RPMI8226 (cell line): ENCODE data around the gene NAIF1.
"Not testable (repeated sequence)": the region's sequence is repeated elsewhere in the genome, so short reads cannot be mapped to it uniquely, and the experiment has no call there.

Experiments
- DNase-seq: peaks from one replicate; pipeline ENCODE4 v3.0.0-alpha.2; 2015

Gene NAIF1

GRCh38 chr9:128082151-128082550 is 15.0 kb upstream of the NAIF1 start:
- peak; percentile 81 for DNase-seq

- peak; percentile 89 for DNase-seq
Measured at GRCh38 chr9:128081056-128081455, 13.9 kb upstream of the NAIF1 start.

- no peak for DNase-seq
Measured at GRCh38 chr9:128080206-128080605, 13.1 kb upstream of the NAIF1 start.

GRCh38 chr9:128078504-128079434 is 11.6 kb upstream of the NAIF1 start:
- DNase-seq = peak; percentile 40

GRCh38 chr9:128077847-128078503 is 10.9 kb upstream of the NAIF1 start:
- no peak for DNase-seq

GRCh38 chr9:128073253-128073886 is 6.2 kb upstream of the NAIF1 start:
- DNase-seq = no peak

- DNase-seq = peak; percentile 96
Measured at GRCh38 chr9:128072144-128073021, 5.3 kb upstream of the NAIF1 start.

- DNase-seq = not testable (repeated sequence)
Measured at GRCh38 chr9:128071475-128071874, 4.4 kb upstream of the NAIF1 start.

- peak; percentile 71 for DNase-seq
Measured at GRCh38 chr9:128070874-128071273, 3.8 kb upstream of the NAIF1 start.

GRCh38 chr9:128068386-128069205 is 1.5 kb upstream of the NAIF1 start:
- DNase-seq = peak; percentile 57

- DNase-seq = peak; percentile 100
Measured at GRCh38 chr9:128067645-128068385, 695 bp upstream of the NAIF1 start, which contains the start of gene SLC25A25. Gene SLC25A25, plus strand, starts transcription at chr9:128068232. Its CDS starts 88 bp downstream, at chr9:128068320.

GRCh38 chr9:128065907-128066712 is 1.0 kb downstream of the NAIF1 start:
- no peak for DNase-seq

- no peak for DNase-seq
Measured at GRCh38 chr9:128062846-128063831, 4.0 kb downstream of the NAIF1 start.

- no peak for DNase-seq
Measured at GRCh38 chr9:128062279-128062678, 4.8 kb downstream of the NAIF1 start.

GRCh38 chr9:128061275-128061960 is 5.7 kb downstream of the NAIF1 start:
- no peak for DNase-seq

GRCh38 chr9:128059365-128059983 is 7.6 kb downstream of the NAIF1 start:
- DNase-seq = no peak

GRCh38 chr9:128057724-128058409 is 9.3 kb downstream of the NAIF1 start:
- DNase-seq = no peak
